ENCODE data around the gene TTC39B. TPM values are rescaled to one million over a fixed set of nuclear protein-coding genes. Genes with fewer than 3 reads are reported as not detected.

TTC39B gene
- total RNA-seq, 2 donors from 2014 or later = 53.5 to 69.5 TPM

DNA sequence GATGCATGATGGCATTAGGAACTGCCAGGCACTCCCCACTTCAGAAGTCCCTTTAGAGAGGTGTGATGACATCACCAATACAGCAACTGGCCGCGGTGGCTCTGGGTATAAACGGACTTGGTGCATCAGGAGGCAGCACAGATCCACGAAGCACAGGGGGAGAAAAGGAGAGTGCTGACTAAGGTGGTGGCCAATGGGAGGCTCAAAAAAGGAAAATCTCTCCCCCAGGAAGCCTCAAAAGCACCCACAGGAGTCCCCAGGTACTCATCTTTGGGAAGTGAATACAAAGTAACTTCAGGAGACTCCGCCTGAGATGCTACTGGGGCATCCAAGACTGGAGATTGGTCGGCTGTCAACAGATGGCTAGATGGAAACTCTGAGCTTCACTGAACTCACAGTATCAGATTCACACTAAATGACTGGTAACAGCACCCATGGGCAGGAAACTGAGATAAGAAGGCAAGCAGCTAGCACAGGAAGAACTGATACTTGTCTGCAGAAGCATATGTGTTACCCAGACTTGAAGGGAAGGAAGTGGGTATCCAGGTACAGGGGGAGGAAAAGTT, 7.6 kb downstream of the TTC39B start:
- H3K36me3 ChIP-seq (ENCODE audit: control insufficient read depth, insufficient read depth, low read length) = peaks cover 50% of the 10 kb centered on the region
- no peak overlapping the region for H3K4me3 Mint-ChIP-seq
- no peak overlapping the region for H3K4me3 ChIP-seq (ENCODE audit: low read length)
- no peak for DNase-seq
- peaks cover 50% of the 10 kb centered on the region for H3K4me1 Mint-ChIP-seq
- TF ChIP-seq CTCF (conservative IDR thresholded peaks at IDR 0.05) = no peak
- no peak overlapping the region for H3K27ac Mint-ChIP-seq
- WGBS, 2 experiments (ENCODE audit: insufficient coverage in 1 of 2, insufficient read length in 1 of 2) = 96 to 98% methylated on average over 6 of the region's 6 CpGs
- H3K27ac ChIP-seq (ENCODE audit: low read depth, low read length) = no peak overlapping the region
- peaks cover 50% of the 10 kb centered on the region for H3K36me3 Mint-ChIP-seq (ENCODE audit: low read depth)
- H3K4me1 ChIP-seq (ENCODE audit: control insufficient read depth, insufficient read depth, low read length) = peaks cover 9% of the 10 kb centered on the region
- H3K9ac ChIP-seq (ENCODE audit: extremely low read depth, low read length, poor library complexity, severe bottlenecking) = no peak overlapping the region
- peaks cover 11% of the 10 kb centered on the region for H3K9me3 Mint-ChIP-seq
- H3K27me3 ChIP-seq (ENCODE audit: control insufficient read depth, insufficient read depth, low read length, poor library complexity, severe bottlenecking) = no peaks in the 10 kb centered on the region
- H3K9me3 ChIP-seq (ENCODE audit: control insufficient read depth, low read length) = peaks cover 20% of the 10 kb centered on the region
- no peaks in the 10 kb centered on the region for H3K27me3 Mint-ChIP-seq (ENCODE audit: insufficient read depth)

DNA sequence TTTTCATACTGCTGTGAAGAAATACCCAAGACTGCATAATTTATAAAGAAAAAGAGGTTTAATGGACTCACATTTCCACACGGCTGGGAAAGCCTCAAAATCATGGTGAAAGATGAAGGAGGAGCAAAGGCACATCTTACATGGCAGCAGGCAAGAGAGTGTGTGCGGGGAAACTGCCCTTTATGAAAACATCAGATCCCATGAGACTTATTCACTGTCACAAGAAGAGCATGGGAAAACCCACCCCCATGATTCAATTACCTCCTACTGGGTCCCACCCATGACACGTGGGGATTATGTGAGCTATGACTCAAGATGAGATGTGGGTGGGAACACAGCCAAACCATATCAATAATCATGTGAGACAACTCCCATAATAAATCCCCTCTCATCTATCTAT, 8.7 kb downstream of the TTC39B start:
- H3K4me1 Mint-ChIP-seq = peaks cover 53% of the 10 kb centered on the region
- no peak overlapping the region for H3K4me3 Mint-ChIP-seq
- Histone ChIP-seq H3K27ac (ENCODE audit: low read depth, low read length) (no peak overlapping the region), H3K36me3 (ENCODE audit: control insufficient read depth, insufficient read depth, low read length) (peaks cover 44% of the 10 kb centered on the region), H3K27me3 (ENCODE audit: control insufficient read depth, insufficient read depth, low read length, poor library complexity, severe bottlenecking) (no peaks in the 10 kb centered on the region), H3K9ac (ENCODE audit: extremely low read depth, low read length, poor library complexity, severe bottlenecking) (no peak overlapping the region), H3K9me3 (ENCODE audit: control insufficient read depth, low read length) (peaks cover 20% of the 10 kb centered on the region), H3K4me1 (ENCODE audit: control insufficient read depth, insufficient read depth, low read length) (peaks cover 11% of the 10 kb centered on the region), H3K4me3 (ENCODE audit: low read length) (peak overlapping the region; percentile 30)
- 95 to 100% methylated on average over 1 to 3 of the region's 3 CpGs for WGBS, 2 experiments (ENCODE audit: insufficient coverage in 1 of 2, insufficient read length in 1 of 2)
- peaks cover 46% of the 10 kb centered on the region for H3K36me3 Mint-ChIP-seq (ENCODE audit: low read depth)
- no peak for DNase-seq
- TF ChIP-seq CTCF (conservative IDR thresholded peaks at IDR 0.05) = no peak
- no peaks in the 10 kb centered on the region for H3K27me3 Mint-ChIP-seq (ENCODE audit: insufficient read depth)
- no peak overlapping the region for H3K27ac Mint-ChIP-seq
- peaks cover 11% of the 10 kb centered on the region for H3K9me3 Mint-ChIP-seq

DNA sequence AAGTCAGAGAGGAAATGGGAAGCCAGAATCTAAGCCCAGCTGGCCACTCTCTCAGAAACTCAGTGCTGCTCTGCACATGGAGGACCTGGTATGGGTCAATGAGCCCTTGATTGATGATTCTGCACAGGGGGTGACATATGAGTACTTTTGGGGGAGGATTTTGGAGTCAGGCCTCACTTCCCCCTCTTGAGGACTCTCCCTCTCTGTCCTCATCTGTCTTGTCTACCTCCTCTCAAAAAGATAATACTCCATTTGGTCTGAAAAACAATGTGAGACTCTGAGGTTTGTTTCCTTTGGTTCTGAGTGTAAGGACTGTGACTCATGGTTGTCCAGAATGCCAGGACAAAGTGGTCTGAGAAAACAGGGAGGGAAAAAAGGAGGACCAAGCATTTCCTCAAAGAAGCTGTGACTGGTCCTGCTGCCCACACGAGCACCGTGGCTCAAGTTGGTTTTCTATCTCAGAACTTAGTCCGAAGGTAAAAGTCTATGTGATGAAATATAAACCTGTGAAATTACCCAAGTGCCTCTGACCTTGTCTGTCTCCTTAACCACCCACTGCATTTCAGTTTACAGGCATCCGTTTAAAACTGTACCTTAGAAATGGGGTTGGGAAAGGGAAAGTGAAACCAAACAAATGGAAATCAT, 11.1 kb downstream of the TTC39B start:
- no peak overlapping the region for H3K9ac ChIP-seq (ENCODE audit: extremely low read depth, low read length, poor library complexity, severe bottlenecking)
- H3K27me3 Mint-ChIP-seq (ENCODE audit: insufficient read depth) = no peaks in the 10 kb centered on the region
- H3K27me3 ChIP-seq (ENCODE audit: control insufficient read depth, insufficient read depth, low read length, poor library complexity, severe bottlenecking) = no peaks in the 10 kb centered on the region
- peaks cover 58% of the 10 kb centered on the region for H3K36me3 ChIP-seq (ENCODE audit: control insufficient read depth, insufficient read depth, low read length)
- no peak for TF ChIP-seq CTCF (conservative IDR thresholded peaks at IDR 0.05)
- 69 to 98% methylated on average over 3 of the region's 4 CpGs for WGBS, 2 experiments (ENCODE audit: insufficient coverage in 1 of 2, insufficient read length in 1 of 2)
- H3K4me3 Mint-ChIP-seq = no peak overlapping the region
- H3K4me1 ChIP-seq (ENCODE audit: control insufficient read depth, insufficient read depth, low read length) = peaks cover 11% of the 10 kb centered on the region
- H3K27ac Mint-ChIP-seq = peak overlapping the region; percentile 57
- no peak overlapping the region for H3K4me3 ChIP-seq (ENCODE audit: low read length)
- peaks cover 53% of the 10 kb centered on the region for H3K4me1 Mint-ChIP-seq
- peaks cover 11% of the 10 kb centered on the region for H3K9me3 Mint-ChIP-seq
- DNase-seq = no peak
- peaks cover 46% of the 10 kb centered on the region for H3K36me3 Mint-ChIP-seq (ENCODE audit: low read depth)
- peak overlapping the region; percentile 6 for H3K27ac ChIP-seq (ENCODE audit: low read depth, low read length)
- peaks cover 25% of the 10 kb centered on the region for H3K9me3 ChIP-seq (ENCODE audit: control insufficient read depth, low read length)

Measured in endodermal cell (in vitro differentiated cells).